Esophagus (tissue), 2 donors: ENCODE results near the gene LCE1A. TPM values are rescaled to one million over a fixed set of nuclear protein-coding genes. Genes with fewer than 3 reads are reported as not detected.

Source experiments
- H3K27ac ChIP-seq, 2 donors: one replicate each; pipeline ENCODE4 v1.5.1; 2013; ENCODE audit warnings: low read depth in 2 of 2, mild to moderate bottlenecking in 2 of 2, inconsistent platforms in 1 of 2, low read length in 1 of 2, moderate library complexity in 1 of 2
- H3K27me3 ChIP-seq, 2 donors: one replicate each; pipeline ENCODE4 v1.6.1; 2013; ENCODE audit warnings: low read length in 2 of 2, control low read depth in 1 of 2, mild to moderate bottlenecking in 1 of 2; ENCODE audit not compliant: insufficient read depth in 2 of 2, control insufficient read depth in 1 of 2
- H3K36me3 ChIP-seq, 2 donors: one replicate each; pipeline ENCODE4 v1.6.1; 2013; ENCODE audit warnings: low read length in 1 of 2; ENCODE audit not compliant: control insufficient read depth in 2 of 2, insufficient read depth in 2 of 2
- H3K4me1 ChIP-seq, 2 donors: one replicate each; pipeline ENCODE4 v1.6.1; 2013; ENCODE audit warnings: low read length in 1 of 2; ENCODE audit not compliant: control insufficient read depth in 2 of 2, insufficient read depth in 2 of 2
- H3K4me3 ChIP-seq, 2 donors: one replicate each; pipeline ENCODE4 v1.5.1; 2013; ENCODE audit warnings: low read length in 2 of 2, mild to moderate bottlenecking in 2 of 2, low read depth in 1 of 2, moderate library complexity in 1 of 2
- H3K9me3 ChIP-seq, 2 donors: one replicate each; pipeline ENCODE4 v1.6.1; 2013; ENCODE audit warnings: mild to moderate bottlenecking in 2 of 2, low read depth in 1 of 2, low read length in 1 of 2, moderate library complexity in 1 of 2; ENCODE audit not compliant: control insufficient read depth in 2 of 2, insufficient read depth in 1 of 2
- WGBS, 2 donors: extraction: QIAGEN DNeasy Blood & Tissue Kit; methylation state at CpG; one replicate each; pipeline ENCODE4 v1.1.7; 2013; 5-methylcytosine and 5-hydroxymethylcytosine counted together
- polyA plus RNA-seq, 2 donors: library from polyadenylated mRNA; stranded (reverse); fragments of 200-250 nt; gene quantifications; one replicate each; pipeline ENCODE4 v1.2.3, GENCODE V29; 2013
- donor health status: healthy with polysubstance abuse.
- donor health status: Bipolar disorder and iron deficiency.

Gene LCE1A
- polyA plus RNA-seq, 2 donors, result not detected

- H3K4me3 ChIP-seq, result no peak overlapping the region
Observed at GRCh38 chr1:152864443-152864842, 37.2 kb downstream of the LCE1A start.

DNA sequence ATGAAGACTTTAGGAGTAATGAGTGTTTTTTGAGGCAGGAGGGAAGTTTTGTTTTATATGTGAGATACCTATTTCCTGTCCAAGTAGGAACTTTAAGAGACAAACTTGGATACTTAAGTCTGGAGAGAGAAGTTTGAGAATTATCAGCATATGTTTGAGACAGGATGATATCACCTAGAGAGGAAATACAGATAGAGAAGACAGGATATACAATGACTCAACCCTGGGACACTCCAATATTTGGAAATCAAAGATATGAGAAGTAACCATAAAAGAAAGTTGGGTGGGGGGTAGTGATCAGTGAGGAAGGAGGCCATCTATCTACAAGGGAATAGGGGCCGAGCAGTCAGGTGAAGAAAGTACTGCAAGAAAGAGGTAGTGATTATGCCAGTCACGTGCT, 39.0 kb downstream of the LCE1A start:
- Histone ChIP-seq H3K27ac (no peak overlapping the region), H3K4me1 (peaks cover 0 to 1% of the 10 kb centered on the region in 2 donors), H3K27me3 (no peaks in the 10 kb centered on the region), H3K36me3 (no peaks in the 10 kb centered on the region), H3K9me3 (no peaks in the 10 kb centered on the region), H3K4me3 (no peak overlapping the region)
- 76 to 82% methylated on average over 2 of the region's 2 CpGs for WGBS, 2 donors

More at GRCh38 chr1:152864443-152864842, 37.2 kb downstream of the LCE1A start:
- Histone ChIP-seq H3K4me1 (peaks cover 0 to 1% of the 10 kb centered on the region in 2 donors), H3K9me3 (no peaks in the 10 kb centered on the region), H3K36me3 (no peaks in the 10 kb centered on the region), H3K27ac (no peak overlapping the region), H3K27me3 (no peaks in the 10 kb centered on the region)

GRCh38 chr1:152869808-152870419, 42.6 kb downstream of the LCE1A start:
- H3K27ac ChIP-seq, result no peak overlapping the region
- 34% methylated on average over 9 of the region's 9 CpGs for WGBS, 2 donors
- no peak overlapping the region for H3K4me3 ChIP-seq
- no peaks in the 10 kb centered on the region for H3K36me3 ChIP-seq
- no peaks in the 10 kb centered on the region for H3K4me1 ChIP-seq
- H3K27me3 ChIP-seq, result no peaks in the 10 kb centered on the region
- H3K9me3 ChIP-seq, result no peaks in the 10 kb centered on the region

DNA sequence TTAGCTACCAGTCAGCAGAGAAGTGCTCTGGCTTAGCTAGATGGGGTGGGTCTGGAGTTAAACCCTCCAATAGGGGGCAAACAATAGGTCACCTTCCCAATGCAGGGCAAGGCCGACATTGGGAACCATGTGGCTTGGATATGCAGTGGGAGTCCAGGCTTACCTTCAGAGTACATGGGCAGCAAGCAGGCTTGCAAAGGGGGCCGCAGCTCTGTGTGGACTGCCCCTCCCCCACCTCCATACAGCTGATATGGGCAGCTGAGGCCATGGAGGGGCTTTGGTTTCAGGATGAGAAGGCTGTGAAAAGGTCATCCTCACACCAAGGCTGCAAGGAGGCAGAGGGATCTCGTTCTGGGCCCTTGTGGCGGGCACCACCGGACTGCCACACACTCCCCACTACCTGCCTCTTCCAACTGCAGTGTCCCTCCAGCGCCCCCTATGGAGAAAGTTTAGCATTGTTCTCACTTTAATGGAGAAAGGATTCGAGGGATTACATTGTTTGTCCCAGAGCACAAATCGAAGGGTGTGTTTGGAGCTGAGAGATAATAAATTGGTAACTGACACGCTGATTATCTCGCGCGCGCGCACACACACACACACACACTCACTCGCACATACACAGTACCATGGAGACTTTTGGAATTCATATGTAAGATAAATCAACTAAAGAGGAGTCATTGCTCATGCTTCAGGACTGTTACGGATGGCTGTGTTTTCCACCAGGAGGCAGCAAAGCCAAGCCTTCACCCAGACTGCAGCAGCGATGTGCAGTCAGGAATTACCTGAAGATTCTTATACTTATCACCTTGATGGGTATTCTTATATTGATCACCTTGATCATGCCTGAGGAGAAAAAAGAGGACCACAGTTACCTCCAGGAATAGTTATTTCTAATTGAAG, 43.8 kb downstream of the LCE1A start:
- H3K27ac ChIP-seq, result no peak overlapping the region

GRCh38 chr1:152871731-152872126, 44.5 kb downstream of the LCE1A start:
- Histone ChIP-seq H3K27me3 (no peaks in the 10 kb centered on the region), H3K27ac (no peak overlapping the region), H3K9me3 (no peaks in the 10 kb centered on the region), H3K4me3 (no peak overlapping the region), H3K36me3 (no peaks in the 10 kb centered on the region), H3K4me1 (no peaks in the 10 kb centered on the region)
- 87 to 92% methylated on average over 6 of the region's 6 CpGs for WGBS, 2 donors

More for the DNA sequence above, 43.8 kb downstream of the LCE1A start:
- 51 to 54% methylated on average over 17 of the region's 17 CpGs for WGBS, 2 donors
- Histone ChIP-seq H3K36me3 (no peaks in the 10 kb centered on the region), H3K27me3 (no peaks in the 10 kb centered on the region), H3K9me3 (no peaks in the 10 kb centered on the region), H3K4me3 (no peak overlapping the region), H3K4me1 (no peaks in the 10 kb centered on the region)

- H3K27me3 ChIP-seq, result no peaks in the 10 kb centered on the region
- H3K9me3 ChIP-seq, result no peaks in the 10 kb centered on the region
Observed at GRCh38 chr1:152873495-152873894, 46.2 kb downstream of the LCE1A start.

DNA sequence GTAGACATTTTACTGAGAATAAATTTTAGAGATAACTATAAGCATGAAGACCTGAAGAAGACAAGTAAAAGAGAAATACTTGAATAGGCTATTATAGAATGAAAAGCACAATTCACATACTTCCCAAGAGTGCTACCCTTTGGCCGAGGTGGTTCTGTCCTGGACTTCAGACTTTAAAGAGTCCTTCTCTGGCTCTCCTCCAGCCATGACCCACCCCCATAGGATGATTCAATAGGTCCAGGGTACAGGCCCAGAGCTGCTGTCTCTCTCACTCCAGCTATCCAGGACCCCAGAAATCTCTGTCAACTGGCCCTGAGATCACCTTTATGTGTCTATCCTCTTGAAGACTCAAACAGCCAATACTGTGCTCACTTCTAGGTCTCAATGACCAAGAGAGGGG, 49.6 kb downstream of the LCE1A start:
- no peaks in the 10 kb centered on the region for H3K27me3 ChIP-seq
- H3K27ac ChIP-seq, result no peak overlapping the region
- peaks cover 0 to 5% of the 10 kb centered on the region in 2 donors for H3K4me1 ChIP-seq
- H3K36me3 ChIP-seq, result no peaks in the 10 kb centered on the region
- H3K4me3 ChIP-seq, result no peak overlapping the region
- no peaks in the 10 kb centered on the region for H3K9me3 ChIP-seq
- WGBS, 2 donors, result 71 to 86% methylated on average over 1 of the region's 1 CpG

More at GRCh38 chr1:152873495-152873894, 46.2 kb downstream of the LCE1A start:
- no peaks in the 10 kb centered on the region for H3K4me1 ChIP-seq
- no peak overlapping the region for H3K27ac ChIP-seq
- H3K4me3 ChIP-seq, result no peak overlapping the region
- no peaks in the 10 kb centered on the region for H3K36me3 ChIP-seq

Other genes with a start within 250 kb of the LCE1A start
- gene LCE3D, start 247.0 kb upstream of the LCE1A start, polyA plus RNA-seq, result 100 to 1,000 TPM in 1 of 2 donors, 1 to 10 TPM in 1; 3.6 to 546 TPM
- not detected for gene LCE3C, start 227.2 kb upstream of the LCE1A start, polyA plus RNA-seq
- not detected for gene LCE3B, start 213.7 kb upstream of the LCE1A start, polyA plus RNA-seq
- gene LCE3A, start 204.4 kb upstream of the LCE1A start, polyA plus RNA-seq, result not detected
- not detected for gene LCE2D, start 164.1 kb upstream of the LCE1A start, polyA plus RNA-seq
- gene LCE2C, start 152.2 kb upstream of the LCE1A start, polyA plus RNA-seq, result not detected
- not detected for gene LCE2B, start 141.3 kb upstream of the LCE1A start, polyA plus RNA-seq
- not detected for gene LCE2A, start 129.1 kb upstream of the LCE1A start, polyA plus RNA-seq
- not detected for gene LCE4A, start 119.3 kb upstream of the LCE1A start, polyA plus RNA-seq
- 10 to 100 TPM in 1 of 2 donors, under 1 TPM in 1; 0.44 to 23.9 TPM for gene KPRP, start 69.4 kb upstream of the LCE1A start, polyA plus RNA-seq
- not detected for gene LCE1F, start 52.3 kb upstream of the LCE1A start, polyA plus RNA-seq
- gene LCE1E, start 41.2 kb upstream of the LCE1A start, polyA plus RNA-seq, result under 1 TPM in 1 of 2 donors, not detected in 1; 0.04 TPM
- not detected for gene LCE1D, start 30.8 kb upstream of the LCE1A start, polyA plus RNA-seq
- gene LCE1C, start 20.8 kb upstream of the LCE1A start, polyA plus RNA-seq, result under 1 TPM in 1 of 2 donors, not detected in 1; 0.32 TPM
- gene LCE1B, start 15.5 kb upstream of the LCE1A start, polyA plus RNA-seq, result not detected
- not detected for gene LCE6A, start 15.4 kb downstream of the LCE1A start, polyA plus RNA-seq
- not detected for gene LCE7A, start 32.5 kb downstream of the LCE1A start, polyA plus RNA-seq
- not detected for gene SMCP, start 50.8 kb downstream of the LCE1A start, polyA plus RNA-seq
- gene IVL, start 81.1 kb downstream of the LCE1A start, polyA plus RNA-seq, result 100 to 1,000 TPM; 161 to 344 TPM
- 1 to 10 TPM; 1.1 to 4.2 TPM for gene SPRR5, start 119.7 kb downstream of the LCE1A start, polyA plus RNA-seq
- gene SPRR4, start 143.2 kb downstream of the LCE1A start, polyA plus RNA-seq, result under 1 TPM in 1 of 2 donors, not detected in 1; 0.48 TPM
- 1,000 to 10,000 TPM; 3,249 to 3,812 TPM for gene SPRR1A, start 156.6 kb downstream of the LCE1A start, polyA plus RNA-seq
- over 10,000 TPM; 18,496 to 19,645 TPM for gene SPRR3, start 174.3 kb downstream of the LCE1A start, polyA plus RNA-seq
- 1,000 to 10,000 TPM; 2,433 to 2,781 TPM for gene SPRR1B, start 203.7 kb downstream of the LCE1A start, polyA plus RNA-seq
- 1,000 to 10,000 TPM; 1,582 to 3,252 TPM for gene SPRR2D, start 213.6 kb downstream of the LCE1A start, polyA plus RNA-seq
- gene SPRR2A, start 230.0 kb downstream of the LCE1A start, polyA plus RNA-seq, result 1,000 to 10,000 TPM; 3,933 to 4,263 TPM
- 10 to 100 TPM; 10.9 to 75.1 TPM for gene SPRR2B, start 244.1 kb downstream of the LCE1A start, polyA plus RNA-seq